GM18870 (cell line): ENCODE data around the gene MTCH1.

Source experiments
- ATAC-seq: cut with Tn5 transposase; IDR thresholded peaks from one replicate; pipeline ENCODE4 v1.9.1; 2021; ENCODE audit warnings: moderate library complexity; ENCODE audit not compliant: unreplicated experiment

Gene MTCH1

GRCh38 chr6:36985808-36986703 lies at the start of gene MTCH1:
MTCH1 (minus strand) TSS chr6:36986196; CDS start chr6:36986173, 23 bp downstream.
- ATAC-seq = peak; percentile 62

- no peak for ATAC-seq
These were observed 48.1 kb upstream of the MTCH1 start for GRCh38 chr6:37033819-37034795.

GRCh38 chr6:37033255-37033654 lies 47.3 kb upstream of the MTCH1 start:
- ATAC-seq = no peak

GRCh38 chr6:37032239-37032638 lies 46.2 kb upstream of the MTCH1 start:
- ATAC-seq = no peak

GRCh38 chr6:37030599-37030998 lies 44.6 kb upstream of the MTCH1 start:
- ATAC-seq = no peak

- ATAC-seq = no peak
These were observed 43.4 kb upstream of the MTCH1 start for GRCh38 chr6:37029249-37029971.

GRCh38 chr6:37027811-37028469 lies 41.9 kb upstream of the MTCH1 start:
- ATAC-seq = no peak

- no peak for ATAC-seq
These were observed 41.2 kb upstream of the MTCH1 start for GRCh38 chr6:37027036-37027720.

- no peak for ATAC-seq
These were observed 39.8 kb upstream of the MTCH1 start for GRCh38 chr6:37025621-37026466.

- no peak for ATAC-seq
These were observed 38.8 kb upstream of the MTCH1 start for GRCh38 chr6:37024656-37025337.

- no peak for ATAC-seq
These were observed 36.3 kb upstream of the MTCH1 start for GRCh38 chr6:37022135-37022863.

- ATAC-seq = no peak
These were observed 35.5 kb upstream of the MTCH1 start for GRCh38 chr6:37021356-37022129.

- ATAC-seq = no peak
These were observed 34.8 kb upstream of the MTCH1 start for GRCh38 chr6:37020812-37021211.

- no peak for ATAC-seq
These were observed 34.4 kb upstream of the MTCH1 start for GRCh38 chr6:37020381-37020780.

GRCh38 chr6:37019065-37019450 lies 33.1 kb upstream of the MTCH1 start:
- ATAC-seq = no peak

GRCh38 chr6:37018198-37019064 lies 32.4 kb upstream of the MTCH1 start:
- peak; percentile 78 for ATAC-seq
